G401 (cell line): Measurements from ENCODE around the gene CNPY1. TPM values are rescaled to one million over a fixed set of nuclear protein-coding genes. Genes with fewer than 3 reads are reported as not detected.
"Not testable (repeated sequence)": the region's sequence is repeated elsewhere in the genome, so short reads cannot be mapped to it uniquely, and the experiment has no call there.

Source experiments
- DNase-seq: peaks from one replicate; pipeline ENCODE4 v3.0.0-alpha.2; 2015; ENCODE audit warnings: low spot score
- in situ Hi-C: cut with HindIII; loops from 2 replicates; pipeline ENCODE4 v1.10.0; 2016; ENCODE audit warnings: low sequenced_read_pairs, mixed read lengths
- total RNA-seq: library from RNA; depleted of rRNA; stranded (reverse); fragments of >200 nt; shearing (Covaris generic); gene quantifications from 2 replicates; pipeline ENCODE4 v1.2.3, GENCODE V29; 2014; rRNA removed

CNPY1 gene
- total RNA-seq, result not detected in 2 replicates

DNA sequence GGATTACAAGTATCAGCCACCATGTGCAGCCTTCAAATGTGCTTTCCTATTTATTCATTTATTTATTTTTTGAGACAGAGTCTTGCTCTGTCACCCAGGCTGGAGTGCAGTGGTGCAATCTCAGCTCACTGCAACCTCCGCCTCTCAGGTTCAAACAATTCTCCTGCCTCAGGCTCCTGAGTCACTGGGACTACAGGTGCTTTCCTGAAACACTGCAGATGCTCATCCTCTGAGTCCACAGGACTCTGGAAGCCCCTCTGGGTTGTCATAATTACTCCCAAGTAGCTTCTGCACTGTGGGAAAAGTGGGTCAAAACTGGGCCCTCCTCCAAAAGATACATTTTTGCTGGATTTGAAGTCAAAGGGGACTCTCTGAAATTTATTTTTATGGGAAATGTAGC, at the start of gene CNPY1:
Gene CNPY1 (minus strand): TSS at position 111 of the 400 bp plus-strand sequence. CDS start 630 bp downstream, outside the sequence.
- in situ Hi-C loops, DNase-seq: not testable (repeated sequence)

DNA sequence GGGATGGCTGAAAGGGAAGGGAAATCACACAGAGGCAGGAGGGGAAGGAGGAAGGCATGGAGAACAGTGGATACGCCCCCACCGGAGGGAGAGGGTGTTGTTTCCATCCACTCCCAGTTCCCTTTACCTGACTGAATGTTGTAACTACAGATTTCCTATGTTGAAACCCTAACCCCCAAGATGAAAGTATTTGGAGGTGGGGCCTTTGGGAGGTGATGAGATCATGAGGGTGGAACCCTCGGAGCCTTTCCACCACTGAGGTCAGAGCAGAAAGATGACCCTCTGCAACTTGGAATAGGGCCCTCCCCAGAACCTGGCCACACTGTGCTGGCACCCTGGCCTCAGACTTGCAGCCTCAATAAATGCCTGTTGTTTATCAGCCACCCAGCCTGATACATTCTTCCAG, 48.6 kb upstream of the CNPY1 start:
- DNase-seq, result no peak
- in situ Hi-C loops, result no loop called here

- in situ Hi-C loops, result no loop called here
- DNase-seq, result no peak
Measured at GRCh38 chr7:155594163-155594732, 47.9 kb upstream of the CNPY1 start.

DNA sequence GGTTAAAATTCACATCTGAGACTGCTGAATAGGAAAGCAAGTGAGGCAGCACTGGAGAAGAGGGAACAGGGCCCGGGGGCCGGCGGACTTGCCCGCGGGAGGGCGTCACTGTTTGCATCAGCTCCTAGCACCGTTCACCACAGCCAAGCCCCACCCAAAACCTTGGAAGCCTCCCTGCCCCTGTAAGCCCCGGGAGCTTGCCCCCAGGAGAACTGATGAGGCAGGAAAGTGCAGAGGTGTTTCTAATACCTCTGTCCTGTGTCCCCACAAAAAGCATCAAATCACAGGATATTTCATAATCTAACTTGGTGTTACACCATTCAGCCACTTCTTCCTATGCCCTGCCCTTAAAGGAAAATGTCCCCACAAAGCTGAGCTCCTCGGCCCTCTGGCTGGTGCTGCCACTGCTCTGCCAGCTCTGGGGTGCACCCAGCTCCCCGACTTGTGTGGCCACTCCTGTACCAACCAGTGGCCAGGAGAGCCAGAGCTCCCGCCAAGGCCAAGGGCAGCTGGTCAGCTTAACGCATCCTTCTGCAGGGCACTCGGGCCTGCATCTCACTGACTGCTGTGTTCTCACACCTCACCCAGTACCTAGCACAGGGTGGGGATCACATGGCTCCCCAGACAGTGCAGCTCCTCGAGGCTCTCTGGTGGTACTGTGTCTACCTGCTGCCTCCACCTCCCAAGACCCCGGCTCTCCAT, 47.3 kb upstream of the CNPY1 start:
- no peak for DNase-seq
- in situ Hi-C loops, result no loop called here

- in situ Hi-C loops, result no loop called here
Measured at GRCh38 chr7:155591055-155591775, 44.9 kb upstream of the CNPY1 start.

DNA sequence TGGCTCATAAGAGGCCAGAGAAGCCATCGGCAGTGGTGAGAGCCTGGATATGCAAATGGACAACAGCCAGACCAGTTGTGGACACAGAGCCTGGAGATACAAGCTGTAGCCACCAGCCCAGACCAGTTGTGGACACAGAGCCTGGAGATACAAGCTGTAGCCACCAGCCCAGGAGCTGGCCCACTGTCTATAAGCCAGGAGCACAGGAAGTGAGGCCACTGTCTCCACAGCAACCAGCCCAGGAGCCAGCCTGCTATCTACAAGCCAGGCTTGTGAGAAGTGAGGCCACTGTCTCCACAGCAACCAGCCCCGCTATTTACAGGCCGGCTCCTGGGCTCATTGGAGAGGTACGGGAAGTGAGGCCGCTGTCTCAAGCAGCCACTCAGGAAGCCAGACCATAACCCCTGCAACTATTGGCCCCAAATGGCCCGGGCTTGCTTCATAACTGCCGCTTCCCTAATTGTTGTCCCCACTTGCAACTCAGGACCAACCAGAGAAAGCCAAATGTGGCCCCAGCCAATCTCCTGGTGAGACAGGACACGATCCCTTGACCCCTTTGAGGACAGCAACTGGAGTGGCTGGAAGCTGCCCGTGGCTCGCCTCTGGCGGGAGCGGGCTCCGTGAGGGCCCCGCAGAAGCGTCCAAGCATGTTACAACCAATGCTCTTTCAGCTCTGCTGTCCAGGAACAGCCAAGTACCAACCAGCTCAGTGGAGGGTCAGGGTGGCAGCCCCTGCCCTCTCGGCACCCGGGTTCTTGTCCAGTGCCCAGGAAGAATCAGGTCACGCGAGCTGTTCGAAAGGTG, 44.1 kb upstream of the CNPY1 start:
- DNase-seq, result peak; percentile 88

More at GRCh38 chr7:155591055-155591775, 44.9 kb upstream of the CNPY1 start:
- DNase-seq, result no peak

DNA sequence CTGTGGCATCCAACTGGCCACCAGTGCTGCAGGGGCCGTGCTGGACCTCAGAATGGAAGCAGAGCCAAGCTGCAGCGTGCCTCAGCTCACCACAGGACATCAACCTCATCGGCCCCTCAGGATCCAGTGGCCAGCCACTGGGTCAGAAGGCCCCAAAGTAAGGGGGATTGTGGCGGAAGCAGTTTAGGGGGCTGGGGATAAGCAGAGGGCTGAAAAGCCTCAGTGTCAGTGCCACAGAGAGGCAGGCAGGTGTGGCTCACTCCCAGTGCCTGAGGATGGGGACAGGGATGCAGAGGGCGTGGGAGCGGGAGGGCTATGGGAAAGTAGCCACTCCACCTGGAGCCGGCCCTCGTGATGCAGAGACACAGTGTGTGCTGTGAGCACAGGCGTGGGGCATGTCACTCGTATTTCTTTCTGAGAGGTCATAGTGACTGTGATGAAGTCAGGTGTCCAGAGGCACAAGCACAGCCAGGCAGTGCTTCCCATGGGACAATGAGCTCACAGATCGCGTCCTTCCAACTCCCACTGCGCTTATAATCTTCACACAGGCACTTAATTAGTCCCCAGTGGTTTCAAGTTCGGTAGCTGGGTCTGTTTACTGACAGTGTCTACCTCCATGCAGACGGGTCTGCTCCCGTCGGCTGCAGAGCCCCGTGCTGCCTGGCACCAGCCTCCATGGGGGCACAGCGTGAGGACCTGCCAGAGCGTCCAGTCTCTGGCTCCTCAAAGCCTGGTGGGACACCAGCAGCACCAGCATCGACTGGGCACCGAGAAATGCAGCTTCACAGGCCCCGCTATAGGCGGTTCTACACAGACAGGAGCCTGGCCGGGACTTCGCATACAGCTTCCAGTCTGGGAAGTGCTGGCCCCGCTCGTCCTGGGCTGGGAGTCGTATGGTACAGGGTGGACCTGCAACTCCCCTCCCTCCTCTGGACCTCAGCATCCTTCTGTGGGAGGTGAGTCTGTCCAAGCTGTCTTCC, 42.9 kb upstream of the CNPY1 start:
- no peak for DNase-seq
- in situ Hi-C loops, result loop anchor here (5.0 kb wide), 1 partner anchor 53 kb away; the partner anchor contains the start of gene RBM33

More for the DNA sequence above, 44.1 kb upstream of the CNPY1 start:
- in situ Hi-C loops, result no loop called here

DNA sequence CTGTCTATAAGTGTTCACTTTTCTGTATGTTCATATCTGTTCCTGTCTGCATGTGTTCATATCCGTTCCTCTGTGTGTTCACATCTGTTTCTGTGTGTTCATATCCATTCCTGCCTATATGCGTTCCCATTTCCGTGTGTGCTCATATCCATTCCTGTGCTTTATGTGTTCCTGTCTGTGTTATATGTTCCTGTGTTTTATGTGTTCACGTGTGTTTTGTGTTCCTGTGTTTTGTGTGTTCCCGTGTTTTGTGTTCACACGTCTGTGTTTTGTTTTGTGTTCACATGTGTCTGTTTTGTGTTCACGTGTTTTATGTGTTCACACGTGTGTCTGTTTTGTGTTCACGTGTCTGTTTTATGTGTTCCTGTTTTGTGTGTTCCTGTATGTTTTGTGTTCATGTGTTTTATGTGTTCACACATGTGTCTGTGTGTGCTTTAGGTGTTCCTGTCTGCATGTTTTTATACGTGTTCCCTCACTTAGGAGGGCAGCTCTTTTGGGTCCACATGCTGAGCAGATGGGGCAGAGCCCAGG, 42.2 kb upstream of the CNPY1 start:
- DNase-seq, result no peak

DNA sequence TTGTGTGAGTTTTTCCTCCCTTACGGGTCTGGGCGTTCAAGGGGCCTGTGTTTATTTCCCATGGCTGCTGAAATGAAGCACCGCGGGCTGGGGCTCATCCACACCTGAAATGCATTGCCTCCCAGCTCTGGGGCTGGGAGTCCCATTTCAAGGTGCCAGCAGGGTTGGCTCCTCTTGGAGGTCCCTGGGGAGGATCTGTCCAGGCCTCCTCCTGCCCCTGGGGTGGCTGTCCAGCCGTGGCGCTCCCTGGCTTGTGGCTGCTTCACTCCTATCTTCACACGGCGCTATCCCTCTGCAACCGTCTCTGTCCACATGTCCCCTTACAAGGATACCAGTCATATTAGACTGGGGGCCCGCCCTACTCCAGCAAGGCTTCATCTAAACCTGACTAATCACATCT, 41.1 kb upstream of the CNPY1 start:
- no peak for DNase-seq
- in situ Hi-C loops, result loop anchor here (5.0 kb wide), 1 partner anchor 55 kb away; the partner anchor contains the start of gene RBM33

More for the DNA sequence above, 42.2 kb upstream of the CNPY1 start:
- in situ Hi-C loops, result loop anchor here (5.0 kb wide), 1 partner anchor 54 kb away; the partner anchor contains the start of gene RBM33

GRCh38 chr7:155586843-155587440, 40.6 kb upstream of the CNPY1 start:
- DNase-seq, result no peak
- in situ Hi-C loops, result loop anchor here (5.0 kb wide), 1 partner anchor 55 kb away; the partner anchor contains the start of gene RBM33

DNA sequence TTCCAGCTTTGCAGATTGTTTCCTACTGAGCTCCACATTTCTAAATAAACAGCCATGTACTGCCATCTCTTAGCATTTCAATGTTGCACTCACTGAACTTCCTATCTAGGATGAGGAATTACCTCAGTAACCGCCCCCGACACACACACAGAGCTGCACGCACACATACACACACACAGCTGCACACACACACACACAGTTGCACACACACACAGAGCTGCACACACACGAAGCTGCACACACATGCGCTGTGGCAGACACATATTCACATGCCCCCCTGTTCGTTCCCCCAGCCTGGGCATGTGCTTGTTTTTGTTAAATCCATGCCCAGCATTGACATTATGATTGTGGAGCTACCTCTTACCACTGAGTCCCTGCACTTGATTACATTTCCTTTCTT, 39.6 kb upstream of the CNPY1 start:
- DNase-seq, result no peak

DNA sequence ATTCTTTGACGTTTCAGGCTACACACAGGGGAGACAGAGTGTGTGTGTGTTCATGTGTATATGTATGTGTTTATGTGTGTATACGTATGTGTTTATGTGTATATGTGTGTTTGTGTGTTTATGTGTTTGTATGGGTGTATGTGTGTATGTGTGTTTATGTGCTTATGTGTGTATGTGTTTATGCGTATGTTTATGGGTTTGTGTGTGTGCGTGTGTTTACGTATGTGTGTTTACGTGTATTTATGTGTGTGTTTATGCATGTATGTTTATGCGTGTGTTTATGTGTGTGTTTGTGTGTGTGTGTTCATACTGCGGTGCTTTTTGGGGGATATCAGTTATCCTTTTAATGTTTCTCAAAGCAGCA, 39.2 kb upstream of the CNPY1 start:
- in situ Hi-C loops, result loop anchor here (5.0 kb wide), 1 partner anchor 57 kb away; the partner anchor contains the start of gene RBM33

More for the DNA sequence above, 39.6 kb upstream of the CNPY1 start:
- in situ Hi-C loops, result loop anchor here (5.0 kb wide), 1 partner anchor 56 kb away; the partner anchor contains the start of gene RBM33

GRCh38 chr7:155584763-155585531, 38.6 kb upstream of the CNPY1 start:
- in situ Hi-C loops, result loop anchor here (5.0 kb wide), 1 partner anchor 57 kb away; the partner anchor contains the start of gene RBM33
- peak; percentile 93 for DNase-seq

More for the DNA sequence above, 39.2 kb upstream of the CNPY1 start:
- DNase-seq, result peak; percentile 26

GRCh38 chr7:155584261-155584660, 37.9 kb upstream of the CNPY1 start:
- in situ Hi-C loops, result no loop called here
- DNase-seq, result no peak

GRCh38 chr7:155583636-155584035, 37.3 kb upstream of the CNPY1 start:
- in situ Hi-C loops, result no loop called here
- no peak for DNase-seq

- DNase-seq, result no peak
- in situ Hi-C loops, result no loop called here
Measured at GRCh38 chr7:155581954-155582353, 35.6 kb upstream of the CNPY1 start.
